HepG2 (cell line): ENCODE results near the gene PDXDC1. TPM values are rescaled to one million over a fixed set of nuclear protein-coding genes. Genes with fewer than 3 reads are reported as not detected.
A peak's percentile ranks its signal among the peaks of the same experiment; 100 is the strongest.
"Not testable (repeated sequence)": the region's sequence is repeated elsewhere in the genome, so short reads cannot be mapped to it uniquely, and the experiment has no call there.

Experiments used
- ARNT2 ChIP-seq: sonication (generic); formaldehyde crosslinking; IDR thresholded peaks from 2 replicates; pipeline ENCODE4 v1.8.0; 2022; ENCODE audit warnings: mild to moderate bottlenecking, low read depth, missing genetic modification reagents, moderate library complexity
- BHLHE40 ChIP-seq: IDR thresholded peaks from 2 replicates; pipeline ENCODE4 v1.6.1; 2011; ENCODE audit warnings: low read length, improper control_type of control experiment
- DNMT3B ChIP-seq: conservative IDR thresholded peaks from 2 replicates; pipeline ENCODE4 v1.6.1; 2016; ENCODE audit warnings: missing biosample characterization, control low read depth
- FOXP1 ChIP-seq, 2 experiments: fragments of 450-650 bp in 1 of 2; IDR thresholded peaks; 2 replicates each; pipeline ENCODE4 v1.6.1; 2017 to 2018; ENCODE audit warnings: antibody characterized with exemption in 1 of 2
- GATAD2A ChIP-seq: IDR thresholded peaks from 2 replicates; pipeline ENCODE4 v1.6.1; 2016
- HNF1B ChIP-seq: sonication (generic); formaldehyde crosslinking; IDR thresholded peaks from 2 replicates; pipeline ENCODE4 v1.5.1; 2020; ENCODE audit warnings: mild to moderate bottlenecking, moderate library complexity, missing genetic modification reagents
- KDM3A ChIP-seq: IDR thresholded peaks from 2 replicates; pipeline ENCODE4 v1.6.1; 2018; ENCODE audit warnings: low read depth, missing compliant biosample characterization
- KLF12 ChIP-seq: sonication (generic); formaldehyde crosslinking; IDR thresholded peaks from 2 replicates; pipeline ENCODE4 v1.4.0; 2020; ENCODE audit warnings: missing genetic modification reagents, borderline replicate concordance
- LCORL ChIP-seq, 2 experiments: fragments of 450-650 bp in 1 of 2; sonication (generic) in 1 of 2; formaldehyde crosslinking in 1 of 2; IDR thresholded peaks; 2 replicates each; pipeline versions ENCODE4 v1.5.0 to v1.6.1; 2017 to 2020; ENCODE audit warnings: antibody characterized with exemption in 1 of 2, missing genetic modification reagents in 1 of 2
- MEIS2 ChIP-seq: sonication (generic); formaldehyde crosslinking; IDR thresholded peaks from 2 replicates; pipeline ENCODE4 v1.9.0; 2021; ENCODE audit warnings: mild to moderate bottlenecking, missing genetic modification reagents
- MTF1 ChIP-seq: sonication (generic); formaldehyde crosslinking; IDR thresholded peaks from 2 replicates; pipeline ENCODE4 v1.5.0; 2020; ENCODE audit warnings: missing genetic modification reagents
- NFRKB ChIP-seq: fragments of 450-650 bp; IDR thresholded peaks from 2 replicates; pipeline ENCODE4 v1.6.1; 2017
- PCBP1 ChIP-seq: fragments of 200-400 bp; formaldehyde crosslinking; IDR thresholded peaks from 2 replicates; pipeline ENCODE4 v1.6.1; 2017; ENCODE audit warnings: mild to moderate bottlenecking, low read depth, low read length, borderline replicate concordance
- PRDM15 ChIP-seq: sonication (generic); formaldehyde crosslinking; IDR thresholded peaks from 2 replicates; pipeline ENCODE4 v1.4.0; 2020; ENCODE audit warnings: missing genetic modification reagents
- RBAK ChIP-seq: sonication (generic); formaldehyde crosslinking; IDR thresholded peaks from 2 replicates; pipeline ENCODE4 v1.5.1; 2020; ENCODE audit warnings: mild to moderate bottlenecking, missing genetic modification reagents
- RCOR2 ChIP-seq: IDR thresholded peaks from 2 replicates; pipeline ENCODE4 v1.6.1; 2016; ENCODE audit warnings: missing biosample characterization, missing genetic modification reagents
- SOX13 ChIP-seq, 3 experiments: fragments of 450-650 bp in 1 of 3; sonication (generic) in 1 of 3; formaldehyde crosslinking in 1 of 3; IDR thresholded peaks in 2 of 3; conservative IDR thresholded peaks in 1 of 3; 2 replicates each; pipeline versions ENCODE4 v1.5.0 to v1.6.1; 2016 to 2020; ENCODE audit warnings: antibody characterized with exemption in 1 of 3, mild to moderate bottlenecking in 1 of 3, missing compliant biosample characterization in 1 of 3, missing genetic modification reagents in 1 of 3, moderate library complexity in 1 of 3
- THAP11 ChIP-seq: IDR thresholded peaks from 2 replicates; pipeline ENCODE4 v1.6.1; 2016; ENCODE audit warnings: missing biosample characterization, missing genetic modification reagents
- ZFY ChIP-seq: sonication (generic); formaldehyde crosslinking; IDR thresholded peaks from 2 replicates; pipeline ENCODE4 v1.4.0; 2020; ENCODE audit warnings: missing genetic modification reagents
- ZNF3 ChIP-seq: IDR thresholded peaks from 2 replicates; pipeline ENCODE4 v1.7.0; 2017; ENCODE audit warnings: inconsistent platforms
- ZNF343 ChIP-seq: sonication (generic); formaldehyde crosslinking; IDR thresholded peaks from 2 replicates; pipeline ENCODE4 v1.4.0; 2020; ENCODE audit warnings: mild to moderate bottlenecking, missing genetic modification reagents
- ZNF543 ChIP-seq: sonication (generic); formaldehyde crosslinking; IDR thresholded peaks from 2 replicates; pipeline ENCODE4 v1.4.0; 2020; ENCODE audit warnings: mild to moderate bottlenecking, missing genetic modification reagents
- ZNF567 ChIP-seq: sonication (generic); formaldehyde crosslinking; IDR thresholded peaks from 2 replicates; pipeline ENCODE4 v1.8.1; 2023; ENCODE audit warnings: mild to moderate bottlenecking, missing genetic modification reagents, borderline replicate concordance
- ZNF782 ChIP-seq: sonication (generic); formaldehyde crosslinking; IDR thresholded peaks from 2 replicates; pipeline ENCODE4 v1.4.0; 2020; ENCODE audit warnings: missing genetic modification reagents, mild to moderate bottlenecking, borderline replicate concordance
- ZNF841 ChIP-seq: sonication (generic); formaldehyde crosslinking; IDR thresholded peaks from 2 replicates; pipeline ENCODE4 v1.8.1; 2023; ENCODE audit warnings: missing genetic modification reagents, borderline replicate concordance
- polyA plus RNA-seq, 8 experiments: library from polyadenylated mRNA; depleted of rRNA in 3 of 8; stranded (reverse) in 7 of 8; unstranded in 1 of 8; fragments of >200 nt; fragmentation: Illumina TruSeq in 4 of 8; extraction: Trizol in 4 of 8; gene quantifications; 2 replicates each; pipeline versions ENCODE4 v1.2.1 to v1.2.3, GENCODE V29; 2011 to 2016; ENCODE audit warnings: low read depth in 4 of 8, missing spikeins in 1 of 8, mixed read lengths in 1 of 8; ENCODE audit not compliant: insufficient read depth in 1 of 8
- total RNA-seq, 5 experiments: library from RNA; depleted of rRNA; stranded (reverse); fragments of >200 nt; fragmentation: Illumina TruSeq; extraction: Trizol; gene quantifications; 2 replicates each; pipeline ENCODE4 v1.2.3, GENCODE V29; 2016; ENCODE audit warnings: low read depth in 1 of 5

Gene PDXDC1
- total and polyA plus RNA-seq, 2 of the 13 experiments (the other 11 are each of a cell fraction or from before 2014, with no cell fraction given) = 133 to 169 TPM

- TF ChIP-seq PCBP1 (0 out of 2 replicates have a peak, but pooled peaks have one; percentile 61), GATAD2A (CRISPR knock-in tag) (peak; percentile 70; the same call in 1 of the 2 replicates), RCOR2 (CRISPR knock-in tag) (peak; percentile 49; the same call in 1 of the 2 replicates), ZNF3 (CRISPR knock-in tag) (peak; percentile 52; the same call in 1 of the 2 replicates), HNF1B (peak; percentile 96), PRDM15 (CRISPR knock-in tag) (peak; percentile 28; the same call in 1 of the 2 replicates), BHLHE40 (peak; percentile 91), ZNF782 (CRISPR knock-in tag) (peak; percentile 96; the same call in 1 of the 2 replicates), ZNF567 (CRISPR knock-in tag) (peak; percentile 95; the same call in 1 of the 2 replicates), ARNT2 (CRISPR knock-in tag) (peak; percentile 95), KDM3A (CRISPR knock-in tag) (peak; percentile 97), SOX13 (CRISPR knock-in tag; conservative IDR thresholded peaks at IDR 0.05 in 1 of 2, IDR thresholded peaks at IDR 0.05 in 1 of 2) (peak in 1 of 2 experiments; percentile 92; a peak in 1 of 4 replicates), ZNF343 (CRISPR knock-in tag) (peak; percentile 81; the same call in 1 of the 2 replicates), NFRKB (peak; percentile 77), KLF12 (CRISPR knock-in tag) (peak; percentile 98), FOXP1 (CRISPR knock-in tag; IDR thresholded peaks at IDR 0.05) (peak; percentile 1; the same call in 1 of the 2 replicates), LCORL (CRISPR knock-in tag; IDR thresholded peaks at IDR 0.05) (peak; percentile 66), MEIS2 (CRISPR knock-in tag) (peak; percentile 54; the same call in 1 of the 2 replicates), ZNF841 (CRISPR knock-in tag) (0 out of 2 replicates have a peak, but pooled peaks have one; percentile 7), RBAK (CRISPR knock-in tag) (peak; percentile 68; the same call in 1 of the 2 replicates), ZNF543 (CRISPR knock-in tag) (peak; percentile 94), DNMT3B (CRISPR knock-in tag) (0 out of 2 replicates have a peak, but pooled peaks have one; percentile 83), MTF1 (peak; percentile 63; the same call in 1 of the 2 replicates), THAP11 (CRISPR knock-in tag) (peak; percentile 96), ZFY (CRISPR knock-in tag) (peak; percentile 96)
- not testable (repeated sequence) for TF ChIP-seq SOX13, FOXP1, LCORL (IDR thresholded peaks at IDR 0.05)
Observed at GRCh38 chr16:15093955-15094827, 119.4 kb downstream of the PDXDC1 start, which contains the start of gene RRN3 (continued).
